NK-92 (cell line): Measurements from ENCODE around the gene LGR5.

Source experiments
- DNase-seq: peaks from one replicate; lab custom pipeline; 2025; ENCODE audit not compliant: unreplicated experiment; lab: John Stamatoyannopoulos, UW

The LGR5 gene, protein sequence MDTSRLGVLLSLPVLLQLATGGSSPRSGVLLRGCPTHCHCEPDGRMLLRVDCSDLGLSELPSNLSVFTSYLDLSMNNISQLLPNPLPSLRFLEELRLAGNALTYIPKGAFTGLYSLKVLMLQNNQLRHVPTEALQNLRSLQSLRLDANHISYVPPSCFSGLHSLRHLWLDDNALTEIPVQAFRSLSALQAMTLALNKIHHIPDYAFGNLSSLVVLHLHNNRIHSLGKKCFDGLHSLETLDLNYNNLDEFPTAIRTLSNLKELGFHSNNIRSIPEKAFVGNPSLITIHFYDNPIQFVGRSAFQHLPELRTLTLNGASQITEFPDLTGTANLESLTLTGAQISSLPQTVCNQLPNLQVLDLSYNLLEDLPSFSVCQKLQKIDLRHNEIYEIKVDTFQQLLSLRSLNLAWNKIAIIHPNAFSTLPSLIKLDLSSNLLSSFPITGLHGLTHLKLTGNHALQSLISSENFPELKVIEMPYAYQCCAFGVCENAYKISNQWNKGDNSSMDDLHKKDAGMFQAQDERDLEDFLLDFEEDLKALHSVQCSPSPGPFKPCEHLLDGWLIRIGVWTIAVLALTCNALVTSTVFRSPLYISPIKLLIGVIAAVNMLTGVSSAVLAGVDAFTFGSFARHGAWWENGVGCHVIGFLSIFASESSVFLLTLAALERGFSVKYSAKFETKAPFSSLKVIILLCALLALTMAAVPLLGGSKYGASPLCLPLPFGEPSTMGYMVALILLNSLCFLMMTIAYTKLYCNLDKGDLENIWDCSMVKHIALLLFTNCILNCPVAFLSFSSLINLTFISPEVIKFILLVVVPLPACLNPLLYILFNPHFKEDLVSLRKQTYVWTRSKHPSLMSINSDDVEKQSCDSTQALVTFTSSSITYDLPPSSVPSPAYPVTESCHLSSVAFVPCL

GRCh38 chr12:71439613-71440344 is at the start of gene LGR5:
TSS of gene LGR5 (plus strand) at chr12:71439798. CDS start at chr12:71440081, 283 bp downstream.
- no peak for DNase-seq

GRCh38 chr12:71392521-71393145 is 47.0 kb upstream of the LGR5 start:
- DNase-seq: no peak

DNA sequence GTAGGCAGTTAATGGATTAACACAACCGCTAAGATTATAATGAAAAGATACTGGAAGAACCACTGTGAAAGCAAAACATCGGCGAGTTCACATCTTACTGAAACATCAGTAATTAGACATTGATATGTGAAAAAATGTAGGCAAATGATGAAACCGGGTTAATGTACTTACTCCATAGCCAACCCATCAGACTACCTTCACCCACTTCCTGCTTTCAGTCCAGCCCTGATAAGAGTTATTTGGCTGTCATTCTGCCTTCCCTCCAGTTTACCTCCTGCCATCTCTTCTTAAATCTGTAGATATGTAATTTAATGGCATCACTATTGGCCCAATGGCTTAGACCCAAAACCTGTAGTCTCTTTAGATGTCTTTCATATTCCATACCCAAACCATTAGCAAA is 46.0 kb upstream of the LGR5 start:
- no peak for DNase-seq

DNA sequence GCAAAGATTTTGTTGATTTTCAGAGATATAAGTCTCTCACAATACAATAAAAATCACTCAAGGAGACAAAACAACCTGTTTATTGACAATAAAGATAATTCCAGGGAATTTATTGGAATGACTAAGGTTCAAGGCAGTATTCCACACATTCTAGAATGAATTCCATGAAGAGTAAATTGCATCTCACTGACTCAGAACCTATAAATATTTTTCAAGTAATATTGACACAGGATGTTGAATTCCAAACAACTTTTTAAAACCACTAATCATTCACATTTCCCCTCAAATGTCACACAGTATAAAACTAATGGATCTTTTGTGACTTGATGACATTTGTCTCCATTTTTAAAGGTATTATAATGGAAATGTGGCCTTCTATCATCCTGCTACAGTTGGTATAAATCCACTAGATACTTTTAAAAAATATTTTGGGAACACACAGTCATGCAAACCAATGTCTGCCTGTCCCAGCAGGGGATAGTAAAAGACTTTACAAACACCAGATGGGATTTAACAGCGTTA is 42.1 kb upstream of the LGR5 start:
- DNase-seq: no peak

DNA sequence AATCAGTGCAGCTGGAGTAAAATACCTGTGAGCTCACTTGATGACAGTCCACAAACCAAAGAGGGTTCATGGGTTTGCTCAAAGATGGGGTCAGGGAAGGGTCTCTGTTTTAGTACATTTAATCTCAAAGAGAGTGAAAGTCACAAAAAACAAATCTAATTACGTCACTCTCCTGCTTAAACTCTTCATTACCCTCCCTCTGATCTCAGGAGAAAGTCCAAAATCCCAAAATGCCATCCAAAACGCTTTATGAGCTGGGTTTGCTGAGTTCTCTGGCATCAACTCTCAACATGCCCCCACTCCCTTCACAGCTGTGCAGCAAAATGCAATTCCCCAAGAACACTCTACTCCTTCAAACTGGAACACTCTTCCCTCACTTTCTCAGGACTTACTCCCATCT is 40.4 kb upstream of the LGR5 start:
- no peak for DNase-seq

DNA sequence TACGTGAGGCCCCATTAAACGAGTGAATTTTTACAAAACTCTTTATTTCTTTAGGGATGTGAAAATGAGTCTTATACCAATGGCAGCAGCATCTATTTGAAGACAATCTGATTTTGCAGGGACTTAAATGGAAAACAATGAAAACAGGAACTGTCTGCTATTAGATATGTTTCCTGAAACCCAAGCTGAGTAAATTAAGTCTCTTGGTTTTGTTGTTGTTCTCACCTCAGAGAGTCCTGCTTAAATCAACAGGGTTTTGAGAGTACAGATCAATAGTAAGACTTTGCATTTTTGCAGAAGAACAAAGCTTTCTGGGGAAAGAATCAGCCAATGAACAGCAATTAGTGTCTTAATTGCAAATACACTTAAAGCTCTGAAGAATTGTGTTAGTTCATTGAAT is 39.1 kb upstream of the LGR5 start:
- no peak for DNase-seq

- DNase-seq: no peak
Observed at GRCh38 chr12:71405884-71406283, 33.7 kb upstream of the LGR5 start.

DNA sequence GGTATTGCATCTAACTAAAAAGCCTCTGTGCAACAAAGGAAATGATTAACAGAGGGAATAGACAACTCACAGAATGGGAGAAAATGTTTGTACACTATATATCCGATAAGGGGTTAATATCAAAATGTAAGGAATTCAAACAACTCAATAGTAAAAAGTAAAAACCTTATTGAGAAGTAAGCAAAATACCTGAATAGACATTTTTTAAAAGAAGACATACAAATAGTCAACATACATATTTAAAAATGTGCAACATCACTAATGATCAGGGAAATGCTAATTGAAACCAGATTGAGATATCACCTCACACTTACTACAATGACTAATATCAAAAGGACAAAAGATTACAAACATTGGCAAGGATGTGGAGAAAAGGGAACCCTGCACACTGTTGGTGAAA is 31.9 kb upstream of the LGR5 start:
- DNase-seq: no peak

DNA sequence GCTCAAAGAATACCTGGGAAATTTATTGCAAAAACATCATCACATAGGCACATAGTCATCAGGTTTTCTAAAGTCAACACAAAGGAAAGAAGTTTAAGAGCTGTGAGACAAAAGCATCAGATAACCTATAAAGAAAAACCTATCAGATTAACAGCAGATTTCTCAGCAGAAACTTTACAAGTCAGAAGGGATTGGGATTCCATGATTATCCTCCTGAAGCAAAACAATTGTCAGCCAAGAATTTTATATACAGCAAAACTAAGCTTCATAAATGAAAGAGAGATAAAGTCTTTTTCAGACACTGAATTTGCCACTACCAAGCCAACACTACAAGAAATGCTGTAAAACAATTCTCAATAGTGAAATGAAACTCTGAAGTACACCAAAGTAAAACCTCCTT is 28.8 kb upstream of the LGR5 start:
- no peak for DNase-seq

GRCh38 chr12:71411635-71412034 is 28.0 kb upstream of the LGR5 start:
- DNase-seq: no peak

DNA sequence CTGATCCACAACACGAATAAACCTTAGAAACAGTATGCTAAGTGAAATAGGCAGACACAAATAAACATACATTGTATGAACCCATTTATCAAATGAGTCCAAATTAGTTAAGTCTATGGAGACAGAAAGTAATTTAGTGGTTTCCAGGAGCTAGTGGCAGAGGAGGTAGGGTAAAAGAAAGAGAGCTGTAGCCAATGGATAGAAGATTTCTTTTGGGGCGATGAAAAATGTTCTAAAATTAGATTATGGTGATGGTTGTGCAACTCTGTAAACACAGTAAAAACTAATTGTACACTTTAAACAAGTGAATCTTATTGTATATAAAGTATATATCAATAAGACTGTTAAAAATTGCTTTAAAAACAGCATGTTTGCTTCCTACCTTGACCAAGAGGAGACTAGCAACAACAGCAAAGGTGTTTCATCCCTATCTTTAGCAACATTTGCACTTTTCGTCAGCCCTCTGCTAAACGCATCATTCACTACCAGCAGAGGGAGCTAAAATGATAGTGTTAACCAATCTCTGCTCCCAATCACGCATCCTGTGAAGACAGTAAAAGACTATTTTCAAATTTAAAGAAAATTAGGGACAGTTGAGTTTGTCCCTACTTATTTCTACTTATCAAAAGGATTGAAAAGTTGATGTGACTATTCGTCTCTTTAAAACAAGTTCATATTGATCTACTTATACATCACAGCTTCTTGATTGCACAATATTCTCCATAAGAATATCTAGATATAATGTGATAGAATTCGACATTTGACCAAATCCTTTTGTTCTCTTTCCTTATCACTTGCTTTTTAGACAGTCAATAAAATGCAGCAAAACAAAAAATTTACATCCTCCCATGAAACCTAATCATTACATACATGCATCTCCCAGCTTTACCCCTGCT is 24.0 kb upstream of the LGR5 start:
- no peak for DNase-seq

DNA sequence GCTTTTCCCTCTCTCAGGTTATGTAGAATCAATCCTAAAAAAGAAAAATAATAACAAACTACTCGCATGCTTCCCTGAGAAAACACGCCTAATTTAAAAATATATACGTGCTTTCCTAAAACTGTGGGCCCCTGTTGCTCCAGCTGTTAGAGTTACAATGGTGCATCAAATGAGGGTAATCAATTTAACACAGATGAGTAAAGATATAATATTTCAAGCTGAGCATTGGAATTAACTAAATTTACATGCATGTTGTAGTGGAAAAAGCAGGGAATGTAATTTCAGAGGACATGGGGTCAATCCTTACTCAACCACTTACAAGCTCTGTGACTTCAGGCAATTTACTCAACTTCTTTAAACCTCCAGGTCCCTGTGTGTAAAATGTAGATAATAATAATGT is 22.4 kb upstream of the LGR5 start:
- DNase-seq: no peak

DNA sequence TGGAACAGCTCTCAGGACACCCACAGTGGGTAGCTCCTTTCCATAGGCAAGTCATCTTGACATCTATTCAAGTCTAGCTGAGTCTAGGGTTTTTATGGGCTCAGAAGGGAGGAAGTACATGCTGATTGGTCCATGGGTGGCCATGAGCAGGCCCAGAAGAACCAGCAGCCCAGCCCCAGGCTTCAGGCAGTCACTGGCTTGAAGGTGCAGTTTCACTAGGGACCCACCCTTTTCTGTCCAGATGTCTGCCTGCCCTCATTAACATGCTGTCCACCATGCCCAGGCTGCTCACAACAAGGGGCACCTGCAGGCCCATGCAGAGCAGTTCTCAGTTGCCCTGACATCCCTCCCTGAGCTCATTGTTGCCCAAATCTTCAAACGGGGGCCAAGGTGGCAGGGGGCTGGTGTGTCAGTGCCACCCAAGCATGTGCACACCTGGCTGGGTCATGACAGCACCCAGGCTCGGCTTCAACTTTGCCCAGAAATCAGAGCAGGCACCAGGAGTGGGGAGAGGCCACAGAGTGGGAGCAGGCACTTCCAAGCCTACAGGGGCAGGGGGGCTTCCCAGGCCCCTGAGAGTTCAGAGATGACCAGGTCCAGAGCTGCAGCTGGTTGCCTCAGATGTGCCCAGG is 18.7 kb upstream of the LGR5 start:
- DNase-seq: no peak

DNA sequence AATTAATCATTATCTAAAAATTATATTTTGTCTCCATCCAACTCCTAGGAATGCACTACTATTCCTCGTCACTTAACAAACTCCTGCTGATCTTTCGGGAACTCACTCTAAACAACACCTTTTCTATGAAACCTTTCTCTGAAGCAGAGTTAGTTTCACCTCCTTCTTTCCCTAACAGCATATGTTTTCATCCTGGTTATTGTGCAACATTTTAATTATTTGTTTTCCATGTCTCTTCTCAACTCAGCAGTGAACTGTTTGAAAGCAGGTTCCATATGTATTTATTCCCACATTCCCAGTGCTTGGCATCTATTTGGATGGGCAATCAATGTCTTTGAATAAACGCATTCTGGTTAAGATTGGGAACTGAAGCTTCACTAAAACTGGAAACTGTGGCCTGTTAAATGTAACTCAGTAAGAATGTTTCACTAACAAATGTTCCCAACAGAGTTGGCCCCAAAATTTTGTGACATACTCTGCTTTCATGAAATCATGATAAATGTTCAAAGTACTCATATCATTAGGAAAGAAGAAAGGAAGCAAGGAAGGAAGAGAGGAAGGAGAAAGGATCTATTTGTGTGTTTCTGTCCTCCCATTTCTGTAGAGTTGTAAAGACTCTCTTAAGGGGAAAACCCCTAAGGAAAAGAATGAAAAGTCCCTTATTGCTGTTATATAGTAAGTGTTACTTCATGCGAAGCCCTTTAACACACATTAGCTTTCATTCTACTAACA is 13.9 kb upstream of the LGR5 start:
- no peak for DNase-seq

DNA sequence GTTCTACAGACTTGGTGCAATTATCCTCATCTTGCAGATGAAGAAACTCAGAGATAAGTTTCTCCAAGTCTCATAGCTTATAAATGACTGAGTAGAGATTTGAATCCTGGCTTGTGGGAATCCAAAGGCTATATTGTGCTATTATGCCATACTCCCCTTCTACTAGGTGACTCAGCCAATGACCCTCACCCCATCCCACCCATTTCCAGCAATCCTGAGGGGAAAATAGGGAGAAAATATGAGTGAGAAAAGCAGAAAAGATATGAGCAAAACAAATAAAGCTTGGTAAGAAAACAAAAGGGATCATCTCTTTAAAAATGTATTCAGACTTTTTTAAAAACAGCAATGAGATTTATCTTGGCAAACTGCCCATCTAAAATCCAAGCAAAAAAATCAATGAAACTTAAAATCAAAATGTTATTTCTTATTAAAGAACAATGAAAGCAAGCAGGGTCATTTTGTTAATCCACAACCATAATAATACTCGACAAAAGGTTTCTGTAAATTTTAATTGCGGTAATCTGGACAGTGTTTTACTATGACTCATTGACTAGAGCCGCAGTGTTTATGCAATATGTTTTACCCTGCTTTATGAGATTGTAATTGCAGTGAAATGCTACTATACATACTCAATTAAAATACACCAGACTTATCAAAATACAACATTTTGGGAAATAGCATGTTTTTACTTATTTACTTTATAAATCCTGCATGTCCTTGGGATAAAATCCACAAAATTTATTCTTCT is 13.1 kb upstream of the LGR5 start:
- DNase-seq: no peak

DNA sequence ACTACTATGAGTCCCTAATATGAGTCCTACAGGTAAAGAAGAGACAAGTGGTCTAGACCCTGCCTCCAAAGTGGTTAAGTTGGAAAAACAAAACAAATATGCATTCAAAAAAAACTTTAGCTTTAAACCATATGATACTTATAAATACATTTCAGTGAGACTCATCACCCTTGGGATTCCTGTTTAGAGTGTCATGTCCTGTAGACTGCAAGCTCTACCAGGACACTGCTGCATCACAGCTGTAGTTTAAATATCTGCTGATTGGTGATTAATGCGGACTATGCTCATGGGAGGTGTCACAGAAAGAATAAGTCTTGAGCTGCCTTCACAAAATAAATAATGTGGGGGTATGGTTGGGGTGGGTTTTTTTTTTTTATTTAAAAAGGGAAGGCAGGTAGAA is 8.8 kb upstream of the LGR5 start:
- no peak for DNase-seq

- DNase-seq: no peak
Observed at GRCh38 chr12:71431991-71432390, 7.6 kb upstream of the LGR5 start.

DNA sequence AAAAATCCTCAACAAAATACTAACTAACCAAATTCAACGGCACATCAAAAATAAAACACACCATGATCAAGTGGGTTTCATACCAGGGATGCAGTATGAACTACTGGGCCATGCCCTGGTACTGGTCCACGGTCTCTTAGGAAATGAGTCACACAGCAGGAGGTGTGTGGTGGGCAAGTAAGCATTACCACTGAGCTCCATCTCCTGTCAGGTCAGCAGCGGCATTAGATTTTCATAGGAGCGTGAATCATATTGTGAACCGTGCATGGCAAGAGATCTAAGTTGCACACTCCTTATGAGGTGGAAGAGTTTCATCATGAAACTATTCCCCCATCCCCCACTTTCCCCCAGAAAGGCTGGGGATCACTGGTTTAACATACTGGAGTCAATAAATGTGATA is 6.7 kb upstream of the LGR5 start:
- no peak for DNase-seq
